Fibroblast of peridontal ligament (primary cell): Measurements from ENCODE around the gene CNST.
"Not testable (repeated sequence)": the region's sequence is repeated elsewhere in the genome, so short reads cannot be mapped to it uniquely, and the experiment has no call there.

Experiments
- DNase-seq: peaks from one replicate; pipeline ENCODE4 v3.0.0-alpha.2; 2010; ENCODE audit errors: extremely low read depth

Gene CNST

DNA sequence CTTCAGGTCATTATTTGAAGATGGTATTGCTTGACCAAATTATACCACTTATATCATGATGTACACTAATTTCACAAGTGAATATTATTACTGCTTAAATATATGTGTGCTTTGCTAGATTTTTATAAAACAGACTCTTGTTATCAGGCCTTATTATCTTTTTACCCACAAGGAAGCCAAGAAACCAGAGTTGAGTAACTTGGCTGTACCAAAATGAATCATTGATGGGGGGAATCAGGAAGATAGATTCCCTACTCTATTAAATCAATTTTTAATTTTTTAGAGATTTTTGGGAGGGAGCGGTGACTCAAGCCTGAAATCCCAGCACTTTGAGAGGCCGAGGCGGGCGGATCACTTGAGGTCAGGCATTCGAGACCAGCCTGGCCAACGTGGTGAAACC is 141.9 kb downstream of the CNST start:
- peak; percentile 8 for DNase-seq

DNA sequence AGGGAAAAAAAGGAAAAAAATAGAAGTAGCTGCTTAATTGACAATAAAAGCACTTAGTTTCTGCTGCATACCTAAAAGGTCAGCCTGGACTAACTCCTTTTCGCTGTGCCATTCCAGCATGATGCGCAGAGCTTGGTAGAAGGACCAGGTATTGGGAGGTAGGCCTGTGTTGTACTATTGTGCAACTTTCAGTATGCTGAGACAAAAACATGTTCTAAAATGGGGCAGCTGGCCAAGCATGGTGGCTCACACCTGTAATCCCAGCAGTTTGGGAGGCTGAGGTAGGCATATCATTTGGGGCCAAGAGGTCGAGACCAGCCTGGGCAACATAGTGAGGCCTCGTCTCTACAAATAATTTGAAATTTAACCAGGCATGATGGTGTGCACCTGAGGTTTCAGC is 142.9 kb downstream of the CNST start:
- no peak for DNase-seq

DNA sequence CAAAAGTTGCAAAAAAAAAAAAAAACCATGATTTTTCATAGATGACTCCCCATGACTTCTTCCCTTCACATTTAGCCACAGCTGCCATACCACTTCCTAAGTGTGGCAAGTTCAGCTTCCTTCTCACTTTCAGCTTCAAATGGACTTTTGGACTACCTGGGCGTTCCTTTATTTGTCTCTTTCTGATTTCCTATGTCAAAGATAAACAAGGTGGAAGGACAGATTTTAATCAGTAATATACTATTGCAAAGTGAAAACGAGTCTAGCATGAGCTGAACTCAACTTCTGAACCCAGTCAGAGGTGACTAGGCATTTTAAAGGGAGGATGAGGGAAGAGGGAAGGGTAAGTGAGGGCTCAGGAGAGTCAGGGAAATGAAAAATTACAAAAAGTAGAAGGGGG is 143.6 kb downstream of the CNST start:
- no peak for DNase-seq

DNA sequence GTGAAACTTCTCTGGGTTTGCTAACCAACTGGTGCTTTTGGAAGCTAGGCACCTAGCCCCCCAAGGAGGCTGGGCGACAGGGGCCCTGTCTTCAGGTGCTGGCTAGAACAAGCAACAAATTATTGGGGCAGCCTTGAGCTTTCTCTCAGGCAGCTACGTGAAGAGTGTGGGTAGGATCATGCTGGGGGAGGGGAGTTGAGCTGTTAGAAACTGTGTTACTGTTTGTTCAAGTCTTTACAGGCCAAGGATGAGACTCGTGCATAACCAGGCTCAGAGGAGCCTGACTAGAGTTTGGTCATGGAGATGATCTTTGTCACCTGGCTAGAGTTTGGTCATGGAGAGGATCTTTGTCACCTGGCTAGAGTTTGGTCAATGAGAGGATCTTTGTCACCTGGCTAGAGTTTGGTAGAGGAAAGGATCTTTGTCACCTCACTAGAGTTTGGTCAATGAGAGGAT is 145.3 kb downstream of the CNST start:
- DNase-seq: no peak

DNA sequence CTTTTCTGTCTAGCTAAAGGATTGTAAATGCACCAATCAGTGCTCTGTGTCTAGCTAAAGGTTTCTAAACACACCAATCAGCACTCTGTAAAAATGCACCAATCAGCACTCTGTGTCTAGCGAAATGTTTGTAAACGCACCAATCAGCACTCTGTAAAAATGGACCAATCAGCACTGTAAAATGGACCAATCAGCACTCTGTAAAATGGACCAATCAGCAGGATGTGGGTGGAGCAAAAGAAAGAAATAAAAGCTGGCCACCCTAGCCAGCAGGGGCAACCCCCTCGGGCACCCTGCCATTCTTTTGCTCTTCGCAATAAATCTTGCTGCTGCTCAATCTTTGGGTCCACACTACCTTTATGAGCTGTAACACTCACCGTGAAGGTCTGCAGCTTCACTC is 146.2 kb downstream of the CNST start:
- DNase-seq: not testable (repeated sequence)
